ENCODE results near the gene RPL6. TPM values are rescaled to one million over a fixed set of nuclear protein-coding genes. Genes with fewer than 3 reads are reported as not detected.
"Not testable (repeated sequence)": the region's sequence is repeated elsewhere in the genome, so short reads cannot be mapped to it uniquely, and the experiment has no call there.

The RPL6 gene
- total RNA-seq, 2 donors from 2014 or later = 737 to 1,506 TPM

DNA sequence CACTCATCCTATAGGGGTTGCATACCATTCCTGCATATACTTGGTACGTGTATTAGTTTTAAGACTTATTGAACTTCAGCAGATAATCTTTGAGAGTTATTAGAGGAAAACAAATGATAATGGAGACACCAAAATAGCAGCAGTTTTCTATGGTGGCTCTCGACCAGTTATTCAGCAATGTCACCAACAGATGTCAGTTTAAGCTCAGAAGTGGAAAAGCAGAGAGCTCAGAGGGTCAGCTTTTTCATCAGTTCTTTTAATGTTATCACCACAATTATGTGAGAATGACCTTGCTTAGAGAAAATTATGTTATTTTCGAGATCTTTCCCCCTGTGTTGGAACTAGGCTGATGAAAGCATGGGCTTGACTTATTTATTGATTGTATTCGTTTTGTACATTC is 41.3 kb upstream of the RPL6 start:
- Histone ChIP-seq H3K4me3 (no peak overlapping the region), H3K27ac (no peak overlapping the region), H3K27me3 (replicated peaks; ENCODE audit: insufficient read depth) (no peaks in the 10 kb centered on the region), H3K36me3 (no peaks in the 10 kb centered on the region), H3K4me1 (replicated peaks) (no peaks in the 10 kb centered on the region), H3K9me3 (no peaks in the 10 kb centered on the region)
- TF ChIP-seq POLR2AphosphoS5 (IDR thresholded peaks at IDR 0.05) = no peak
- WGBS = 83% methylated on average over 4 of the region's 4 CpGs
- intact Hi-C loops (cut with DNase I) = no loop called here
- no peak for DNase-seq (ENCODE audit: low spot score)

DNA sequence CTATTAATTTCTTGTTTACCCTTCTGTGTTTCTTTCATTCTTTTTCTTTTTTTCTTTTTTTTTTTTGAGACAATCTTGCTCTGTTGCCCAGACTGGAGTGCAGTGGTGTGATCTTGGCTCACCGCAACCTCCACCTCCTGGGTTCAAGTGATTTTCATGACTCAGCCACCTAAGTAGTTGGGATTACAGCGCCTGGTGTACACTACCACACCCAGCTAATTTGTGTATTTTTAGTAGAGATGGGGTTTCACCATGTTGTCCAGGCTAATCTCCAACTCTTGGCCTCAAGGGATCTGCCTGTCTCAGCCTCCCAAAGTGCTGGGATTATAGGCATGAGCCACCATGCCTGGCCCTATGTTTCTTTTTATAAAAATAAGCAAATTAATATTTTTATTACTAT is 38.8 kb upstream of the RPL6 start:
- H3K36me3 ChIP-seq; H3K4me1 ChIP-seq (replicated peaks); DNase-seq (ENCODE audit: low spot score); H3K27ac ChIP-seq; intact Hi-C loops (cut with DNase I); H3K9me3 ChIP-seq; H3K4me3 ChIP-seq; H3K27me3 ChIP-seq (replicated peaks; ENCODE audit: insufficient read depth): not testable (repeated sequence)
- 95% methylated on average over 2 of the region's 2 CpGs for WGBS

DNA sequence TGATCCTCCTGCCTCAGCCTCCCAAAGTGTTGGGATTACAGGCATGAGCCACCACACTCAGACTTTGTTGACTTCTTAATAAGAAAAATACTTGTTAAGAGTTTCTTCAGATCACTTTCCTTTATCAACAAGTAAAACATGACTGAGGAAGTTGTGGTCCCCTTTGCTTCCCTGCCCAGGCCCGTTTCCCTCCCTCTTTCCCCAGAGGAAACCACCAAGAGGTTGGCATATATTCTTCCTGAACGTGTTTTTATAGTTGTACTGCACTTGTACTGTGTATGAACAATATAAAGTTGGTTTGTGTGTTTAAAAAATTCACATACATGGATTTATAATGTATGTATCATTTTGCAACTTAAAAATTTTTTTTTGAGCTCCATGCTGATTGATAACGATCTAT is 37.7 kb upstream of the RPL6 start:
- DNase-seq (ENCODE audit: low spot score) = no peak
- no peaks in the 10 kb centered on the region for H3K27me3 ChIP-seq (replicated peaks; ENCODE audit: insufficient read depth)
- no peaks in the 10 kb centered on the region for H3K9me3 ChIP-seq
- no peak overlapping the region for H3K27ac ChIP-seq
- WGBS = 81% methylated on average over 3 of the region's 3 CpGs
- no peak overlapping the region for H3K4me3 ChIP-seq
- H3K36me3 ChIP-seq = no peaks in the 10 kb centered on the region
- intact Hi-C loops (cut with DNase I) = no loop called here
- TF ChIP-seq POLR2AphosphoS5 (IDR thresholded peaks at IDR 0.05) = no peak
- no peaks in the 10 kb centered on the region for H3K4me1 ChIP-seq (replicated peaks)

DNA sequence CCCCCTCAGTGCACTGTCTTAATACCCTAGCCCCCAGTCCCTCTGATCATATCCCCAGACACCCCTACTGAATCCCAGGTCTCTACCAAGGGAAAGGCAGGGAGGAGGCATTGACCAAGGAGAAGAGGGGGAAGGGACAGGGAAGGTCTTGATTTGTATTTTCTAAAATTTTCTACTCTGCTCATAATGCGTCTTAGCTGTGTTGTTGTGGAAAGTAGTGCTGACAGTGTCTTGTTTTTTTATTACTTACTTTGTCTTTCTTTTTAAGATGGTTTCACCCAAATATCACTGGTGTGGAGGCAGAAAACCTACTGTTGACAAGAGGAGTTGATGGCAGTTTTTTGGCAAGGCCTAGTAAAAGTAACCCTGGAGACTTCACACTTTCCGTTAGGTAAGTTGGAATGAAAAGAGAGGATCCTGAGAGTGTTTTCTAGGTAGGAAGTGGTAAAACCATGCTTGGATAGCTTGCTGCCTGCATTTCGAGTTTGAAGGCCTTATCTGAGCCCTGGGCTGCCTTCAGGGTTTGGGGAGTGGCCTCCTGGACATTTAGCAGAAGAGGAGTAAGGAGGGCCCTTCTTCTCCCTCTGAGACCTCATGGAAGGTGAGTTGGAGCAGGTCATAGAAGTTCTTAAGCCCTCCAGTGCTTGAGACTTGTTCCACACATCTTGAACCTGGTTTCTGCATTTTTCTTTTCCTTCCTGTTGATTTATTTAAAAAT is 36.8 kb upstream of the RPL6 start:
- intact Hi-C loops (cut with DNase I) = no loop called here
- 90% methylated on average over 3 of the region's 3 CpGs for WGBS
- no peak for DNase-seq (ENCODE audit: low spot score)
- Histone ChIP-seq H3K4me3 (no peak overlapping the region), H3K27me3 (replicated peaks; ENCODE audit: insufficient read depth) (no peaks in the 10 kb centered on the region), H3K9me3 (no peaks in the 10 kb centered on the region), H3K27ac (no peak overlapping the region), H3K36me3 (no peaks in the 10 kb centered on the region), H3K4me1 (replicated peaks) (no peaks in the 10 kb centered on the region)
- TF ChIP-seq, protein P1, sequence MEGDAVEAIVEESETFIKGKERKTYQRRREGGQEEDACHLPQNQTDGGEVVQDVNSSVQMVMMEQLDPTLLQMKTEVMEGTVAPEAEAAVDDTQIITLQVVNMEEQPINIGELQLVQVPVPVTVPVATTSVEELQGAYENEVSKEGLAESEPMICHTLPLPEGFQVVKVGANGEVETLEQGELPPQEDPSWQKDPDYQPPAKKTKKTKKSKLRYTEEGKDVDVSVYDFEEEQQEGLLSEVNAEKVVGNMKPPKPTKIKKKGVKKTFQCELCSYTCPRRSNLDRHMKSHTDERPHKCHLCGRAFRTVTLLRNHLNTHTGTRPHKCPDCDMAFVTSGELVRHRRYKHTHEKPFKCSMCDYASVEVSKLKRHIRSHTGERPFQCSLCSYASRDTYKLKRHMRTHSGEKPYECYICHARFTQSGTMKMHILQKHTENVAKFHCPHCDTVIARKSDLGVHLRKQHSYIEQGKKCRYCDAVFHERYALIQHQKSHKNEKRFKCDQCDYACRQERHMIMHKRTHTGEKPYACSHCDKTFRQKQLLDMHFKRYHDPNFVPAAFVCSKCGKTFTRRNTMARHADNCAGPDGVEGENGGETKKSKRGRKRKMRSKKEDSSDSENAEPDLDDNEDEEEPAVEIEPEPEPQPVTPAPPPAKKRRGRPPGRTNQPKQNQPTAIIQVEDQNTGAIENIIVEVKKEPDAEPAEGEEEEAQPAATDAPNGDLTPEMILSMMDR (IDR thresholded peaks at IDR 0.05) = no peak
- no peak for TF ChIP-seq POLR2AphosphoS5 (IDR thresholded peaks at IDR 0.05)
- no peak for TF ChIP-seq POLR2A (IDR thresholded peaks at IDR 0.05)

DNA sequence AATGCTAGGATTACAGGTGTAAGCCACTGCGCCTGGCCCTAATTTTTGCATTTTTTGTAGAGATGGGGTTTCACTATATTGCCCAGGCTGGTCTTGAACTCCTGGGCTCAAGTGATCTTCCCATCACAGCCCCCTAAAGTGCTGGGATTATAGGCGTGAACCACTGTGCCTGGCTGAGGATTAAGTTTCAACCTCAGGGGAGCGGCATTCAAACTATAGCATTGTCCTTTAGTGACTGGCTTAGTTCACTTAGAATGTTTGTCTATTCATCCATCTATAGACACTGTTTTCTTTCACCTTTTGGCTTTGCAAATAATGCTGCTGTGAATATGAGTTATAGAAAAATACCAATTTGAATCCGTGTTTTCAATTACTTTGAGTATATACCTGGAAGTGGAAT is 34.5 kb upstream of the RPL6 start:
- TF ChIP-seq, protein P1 (IDR thresholded peaks at IDR 0.05) = no peak
- no peak for TF ChIP-seq POLR2A (IDR thresholded peaks at IDR 0.05)
- TF ChIP-seq POLR2AphosphoS5 (IDR thresholded peaks at IDR 0.05) = no peak
- Histone ChIP-seq H3K27me3 (replicated peaks; ENCODE audit: insufficient read depth) (no peaks in the 10 kb centered on the region), H3K4me1 (replicated peaks) (no peaks in the 10 kb centered on the region), H3K27ac (no peak overlapping the region), H3K36me3 (no peaks in the 10 kb centered on the region), H3K4me3 (no peak overlapping the region), H3K9me3 (no peaks in the 10 kb centered on the region)
- no peak for DNase-seq (ENCODE audit: low spot score)
- 97% methylated on average over 4 of the region's 4 CpGs for WGBS
- intact Hi-C loops (cut with DNase I) = no loop called here

DNA sequence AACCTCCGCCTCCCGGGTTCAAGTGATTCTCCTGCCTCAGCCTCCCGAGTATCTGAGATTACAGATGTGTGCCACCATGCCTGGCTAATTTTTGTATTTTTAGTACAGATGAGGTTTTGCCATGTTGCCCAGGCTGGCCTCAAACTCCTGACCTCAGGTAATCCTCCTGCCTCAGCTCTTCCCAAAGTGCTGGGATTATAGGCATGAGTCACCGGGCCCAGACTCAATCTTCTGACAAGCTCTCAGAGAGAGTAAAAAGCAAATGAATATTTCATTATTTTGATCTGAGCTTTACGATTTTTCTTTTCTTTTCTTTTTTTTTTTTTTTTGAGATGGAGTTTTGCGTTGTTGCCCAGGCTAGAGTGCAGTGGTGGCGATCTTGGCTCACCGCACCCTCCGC is 31.2 kb upstream of the RPL6 start:
- H3K4me1 ChIP-seq (replicated peaks); H3K9me3 ChIP-seq; H3K27ac ChIP-seq; intact Hi-C loops (cut with DNase I); H3K27me3 ChIP-seq (replicated peaks; ENCODE audit: insufficient read depth); H3K4me3 ChIP-seq; H3K36me3 ChIP-seq; DNase-seq (ENCODE audit: low spot score): not testable (repeated sequence)
- 95% methylated on average over 9 of the region's 9 CpGs for WGBS

DNA sequence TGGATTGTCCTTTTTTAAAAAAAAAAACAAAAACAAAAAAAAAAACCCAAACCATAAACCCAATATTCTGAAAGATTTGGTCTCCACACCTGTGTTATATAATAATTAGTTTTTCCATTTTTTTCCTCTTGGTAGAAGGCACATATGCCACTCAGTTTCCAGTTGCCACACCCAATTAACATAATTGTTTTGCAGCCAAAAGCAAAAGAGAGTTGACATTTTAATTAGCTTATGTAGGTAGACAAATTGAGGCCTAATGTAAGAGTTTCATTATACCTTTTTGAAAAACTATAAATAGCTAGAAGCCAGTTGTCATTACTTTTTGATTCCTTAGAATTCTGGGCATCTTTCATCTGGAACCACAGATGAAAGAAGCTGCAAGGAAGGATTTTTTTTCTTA is 30.4 kb upstream of the RPL6 start:
- no peaks in the 10 kb centered on the region for H3K36me3 ChIP-seq
- H3K9me3 ChIP-seq = no peaks in the 10 kb centered on the region
- H3K27me3 ChIP-seq (replicated peaks; ENCODE audit: insufficient read depth) = no peaks in the 10 kb centered on the region
- no peaks in the 10 kb centered on the region for H3K4me1 ChIP-seq (replicated peaks)
- intact Hi-C loops (cut with DNase I) = no loop called here
- H3K4me3 ChIP-seq = no peak overlapping the region
- TF ChIP-seq POLR2AphosphoS5 (IDR thresholded peaks at IDR 0.05) = no peak
- TF ChIP-seq, protein P1 (IDR thresholded peaks at IDR 0.05) = no peak
- no peak for TF ChIP-seq POLR2A (IDR thresholded peaks at IDR 0.05)
- no peak overlapping the region for H3K27ac ChIP-seq
- DNase-seq (ENCODE audit: low spot score) = no peak

DNA sequence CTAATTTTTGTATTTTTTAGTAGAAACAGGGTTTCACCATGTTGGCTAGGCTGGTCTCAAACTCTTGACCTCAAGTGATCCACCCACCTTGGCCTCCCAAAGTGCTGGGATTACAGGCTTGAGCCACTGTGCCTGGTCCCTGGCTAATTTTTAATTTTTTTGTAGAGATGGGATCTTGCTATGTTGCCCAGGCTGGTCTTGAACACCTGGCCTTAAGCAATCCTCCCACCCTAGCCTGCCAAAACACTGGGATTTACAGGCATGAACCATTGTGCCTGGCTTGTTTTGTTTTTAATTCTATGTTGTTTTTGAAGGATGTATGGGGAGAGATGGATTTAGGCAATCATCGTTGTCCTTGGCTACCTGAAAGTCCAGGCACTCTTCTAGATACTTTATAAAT is 29.2 kb upstream of the RPL6 start:
- DNase-seq (ENCODE audit: low spot score); H3K36me3 ChIP-seq; H3K27me3 ChIP-seq (replicated peaks; ENCODE audit: insufficient read depth); H3K27ac ChIP-seq; H3K4me1 ChIP-seq (replicated peaks); H3K9me3 ChIP-seq; H3K4me3 ChIP-seq; intact Hi-C loops (cut with DNase I): not testable (repeated sequence)
- 96% methylated on average over 1 of the region's 1 CpG for WGBS
